SK-N-MC (cell line): Measurements from ENCODE around the gene FZD4.

Source experiments
- DNase-seq: peaks from one replicate; pipeline ENCODE4 v3.0.0-alpha.2; 2011; ENCODE audit warnings: low read depth, low spot score
- H3K27ac ChIP-seq: fragments of 200-600 bp; sonication (generic); 2 replicates; pipeline ENCODE4 v1.5.1; 2016; ENCODE audit warnings: mixed run types
- H3K36me3 ChIP-seq: fragments of 200-600 bp; sonication (generic); 2 replicates; pipeline ENCODE4 v1.6.1; 2017; ENCODE audit warnings: antibody characterized with exemption, low read length, mixed read lengths; ENCODE audit not compliant: insufficient read depth
- H3K4me3 ChIP-seq: fragments of 200-600 bp; sonication (generic); 2 replicates; pipeline ENCODE4 v1.5.1; 2016
- H3K9ac ChIP-seq: fragments of 200-600 bp; sonication (generic); 2 replicates; pipeline ENCODE4 v1.8.0; 2017; ENCODE audit warnings: mixed run types, mixed read lengths; ENCODE audit not compliant: insufficient read length
- H3K9me3 ChIP-seq: fragments of 200-600 bp; sonication (generic); 2 replicates; pipeline ENCODE4 v1.6.1; 2017; ENCODE audit warnings: low read depth, mild to moderate bottlenecking, antibody characterized with exemption, low read length, moderate library complexity, mixed read lengths
- EZH2 ChIP-seq: fragments of 200-600 bp; sonication (generic); IDR thresholded peaks from one replicate; pipeline ENCODE4 v1.6.1; 2017; ENCODE audit warnings: antibody characterized with exemption
- FOXP2 ChIP-seq: optimal IDR thresholded peaks from 2 replicates; pipeline ENCODE3; 2011; ENCODE audit warnings: mild to moderate bottlenecking, moderate library complexity; ENCODE audit not compliant: insufficient read depth; ENCODE audit errors: extremely low read length, control extremely low read depth
- POLR2AphosphoS5 ChIP-seq: IDR thresholded peaks from 2 replicates; pipeline ENCODE4 v1.6.1; 2012; ENCODE audit warnings: mild to moderate bottlenecking, low read depth, low read length, borderline replicate concordance

FZD4 gene

GRCh38 chr11:86898689-86899088 is 56.5 kb downstream of the FZD4 start:
- H3K27ac ChIP-seq = no peak overlapping the region
- no peaks in the 10 kb centered on the region for H3K36me3 ChIP-seq
- no peak overlapping the region for H3K4me3 ChIP-seq
- H3K9me3 ChIP-seq = no peaks in the 10 kb centered on the region
- H3K9ac ChIP-seq = no peak overlapping the region
- DNase-seq = no peak
- TF ChIP-seq POLR2AphosphoS5 (no peak), FOXP2 (no peak), EZH2 (no peak)

DNA sequence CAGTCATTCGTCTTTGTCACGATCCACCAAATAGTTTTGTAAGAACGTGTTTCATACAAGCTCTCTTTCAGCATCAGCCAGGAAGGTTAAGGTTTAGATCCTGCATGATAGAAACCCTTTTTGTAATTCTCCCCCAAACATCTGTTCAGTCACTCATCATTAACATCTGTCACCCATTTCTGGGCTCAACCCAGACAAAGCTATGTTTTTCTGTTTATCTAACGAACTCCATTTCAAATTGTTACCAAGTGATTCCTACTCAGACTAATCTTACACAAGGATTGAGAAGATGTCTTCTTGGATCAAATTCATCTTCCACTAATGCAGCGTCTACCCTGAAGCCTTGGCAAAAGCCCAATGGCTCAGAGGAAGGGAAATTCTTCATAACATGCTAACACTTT is 58.8 kb downstream of the FZD4 start:
- Histone ChIP-seq H3K9me3 (no peaks in the 10 kb centered on the region), H3K27ac (no peak overlapping the region), H3K4me3 (no peak overlapping the region), H3K9ac (no peak overlapping the region), H3K36me3 (no peaks in the 10 kb centered on the region)
- no peak for TF ChIP-seq FOXP2
- no peak for TF ChIP-seq POLR2AphosphoS5
- no peak for TF ChIP-seq EZH2
- DNase-seq = no peak
